Activated CD4-positive, CD25-positive, alpha-beta regulatory T cell (primary cell): Measurements from ENCODE around the gene NT5DC2.

Source experiments
- DNase-seq, 4 experiments: peaks; one replicate each; lab custom pipeline; 2025; lab: John Stamatoyannopoulos, UW

The NT5DC2 gene

DNA sequence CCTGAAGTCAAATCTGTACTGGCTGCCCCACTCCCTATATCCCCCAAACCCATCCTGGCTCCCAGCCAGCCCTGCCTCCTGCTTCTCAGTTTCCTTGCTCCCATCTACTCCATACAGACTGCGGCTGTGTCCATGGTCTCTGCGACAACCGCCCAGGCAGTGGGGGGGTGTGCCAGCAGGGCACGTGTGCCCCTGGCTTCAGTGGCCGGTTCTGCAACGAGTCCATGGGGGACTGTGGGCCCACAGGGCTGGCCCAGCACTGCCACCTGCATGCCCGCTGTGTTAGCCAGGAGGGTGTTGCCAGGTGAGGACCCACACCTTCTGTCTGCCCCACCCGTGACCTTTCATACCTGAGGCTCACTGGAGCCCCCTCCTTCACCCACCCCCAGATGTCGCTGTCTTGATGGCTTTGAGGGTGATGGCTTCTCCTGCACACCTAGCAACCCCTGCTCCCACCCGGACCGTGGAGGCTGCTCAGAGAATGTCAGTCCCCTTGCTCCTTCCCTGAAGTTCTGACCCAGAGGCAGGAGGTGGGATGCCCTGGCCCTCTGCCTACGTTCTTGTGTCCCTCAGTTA lies 23.8 kb downstream of the NT5DC2 start:
- no peak for DNase-seq

DNA sequence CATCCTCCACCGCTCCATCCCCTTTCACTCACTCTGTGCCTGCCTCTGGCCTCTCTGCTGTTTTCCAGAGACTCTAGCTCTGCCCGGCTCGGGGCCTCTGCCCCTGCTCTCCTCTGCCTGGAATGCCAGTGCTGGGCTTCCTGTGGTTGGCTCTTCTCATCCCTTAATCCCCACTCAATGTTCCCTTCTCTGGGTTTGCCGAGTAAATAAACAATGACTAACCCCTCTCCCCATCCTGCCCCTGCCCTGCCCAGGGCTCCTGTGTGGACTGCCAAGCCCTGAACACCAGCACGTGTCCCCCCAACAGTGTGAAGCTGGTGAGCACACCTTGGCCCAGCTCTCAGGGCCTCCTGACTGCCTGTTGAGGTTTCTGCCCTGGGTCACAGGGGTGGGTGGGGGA lies 26.3 kb downstream of the NT5DC2 start:
- no peak for DNase-seq

DNA sequence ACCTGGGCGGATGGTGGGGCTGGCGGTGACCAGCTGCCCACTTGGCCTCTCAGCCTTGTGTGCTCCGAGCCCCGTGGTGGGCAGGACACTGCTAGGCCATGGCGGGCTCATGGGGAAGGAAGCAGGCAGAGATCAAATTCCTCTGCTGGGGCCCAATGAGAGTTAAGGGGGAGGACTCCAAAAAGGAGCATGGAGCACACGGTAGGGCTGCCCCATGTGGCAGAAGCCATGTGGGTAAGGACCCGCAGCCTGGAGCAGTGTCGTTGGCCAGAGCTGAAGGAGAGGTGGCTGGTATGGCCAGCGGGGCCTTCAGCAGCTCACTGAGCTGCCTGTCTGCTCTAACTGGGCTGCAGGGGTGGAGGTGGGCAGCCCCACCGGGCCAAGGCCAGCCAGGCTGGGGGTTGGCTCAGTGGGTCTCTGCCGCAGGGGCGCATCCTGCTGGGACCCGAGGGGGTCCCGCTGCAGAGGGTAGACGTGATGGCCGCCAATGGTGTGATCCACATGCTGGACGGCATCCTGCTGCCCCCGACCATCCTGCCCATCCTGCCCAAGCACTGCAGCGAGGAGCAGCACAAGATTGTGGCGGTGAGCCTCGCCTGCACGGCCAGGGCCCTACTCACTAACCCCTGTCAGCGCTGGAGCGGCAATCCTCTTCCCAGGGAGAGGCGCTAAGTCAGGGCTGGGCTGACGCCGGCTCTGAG lies 27.2 kb downstream of the NT5DC2 start:
- no peak for DNase-seq

DNA sequence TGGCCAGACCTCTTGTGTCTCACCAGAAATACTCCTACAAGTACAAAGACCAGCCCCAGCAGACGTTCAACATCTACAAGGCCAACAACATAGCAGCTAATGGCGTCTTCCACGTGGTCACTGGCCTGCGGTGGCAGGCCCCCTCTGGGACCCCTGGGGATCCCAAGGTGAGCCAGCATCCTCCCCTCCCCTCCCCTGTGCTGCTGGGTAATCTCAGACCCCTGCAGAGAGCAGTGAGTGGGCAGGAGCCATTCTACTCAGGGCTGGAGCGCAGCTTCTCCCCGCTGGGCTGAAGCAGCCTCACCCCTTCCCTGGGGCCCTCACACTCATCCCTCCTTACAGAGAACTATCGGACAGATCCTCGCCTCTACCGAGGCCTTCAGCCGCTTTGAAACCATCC lies 28.7 kb downstream of the NT5DC2 start:
- DNase-seq, result no peak

DNA sequence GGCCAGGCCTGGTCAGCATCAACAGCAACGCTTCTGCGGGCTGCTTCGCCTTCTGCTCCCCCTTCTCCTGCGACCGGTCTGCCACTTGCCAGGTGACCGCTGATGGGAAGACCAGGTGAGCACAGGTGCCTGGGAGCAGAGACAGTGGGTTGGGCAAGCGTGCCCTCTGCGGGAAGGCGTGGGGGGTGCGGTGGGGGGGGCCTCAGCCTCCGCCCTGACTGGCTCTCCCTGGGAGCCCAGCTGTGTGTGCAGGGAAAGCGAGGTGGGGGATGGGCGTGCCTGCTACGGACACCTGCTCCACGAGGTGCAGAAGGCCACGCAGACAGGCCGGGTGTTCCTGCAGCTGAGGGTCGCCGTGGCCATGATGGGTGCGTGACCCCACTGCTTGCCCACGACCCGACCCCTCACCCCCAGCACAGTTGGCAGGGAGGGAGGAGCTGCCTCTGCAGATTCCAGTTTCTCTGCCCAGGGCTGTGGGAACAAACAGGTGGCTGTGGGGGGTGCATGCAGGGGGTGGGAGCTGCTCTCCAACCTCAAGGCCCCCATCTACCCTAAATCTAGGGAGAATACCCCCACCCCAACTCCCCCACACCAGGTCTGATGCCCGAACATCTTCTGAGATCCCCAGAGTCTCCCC lies 29.8 kb downstream of the NT5DC2 start:
- no peak for DNase-seq

DNA sequence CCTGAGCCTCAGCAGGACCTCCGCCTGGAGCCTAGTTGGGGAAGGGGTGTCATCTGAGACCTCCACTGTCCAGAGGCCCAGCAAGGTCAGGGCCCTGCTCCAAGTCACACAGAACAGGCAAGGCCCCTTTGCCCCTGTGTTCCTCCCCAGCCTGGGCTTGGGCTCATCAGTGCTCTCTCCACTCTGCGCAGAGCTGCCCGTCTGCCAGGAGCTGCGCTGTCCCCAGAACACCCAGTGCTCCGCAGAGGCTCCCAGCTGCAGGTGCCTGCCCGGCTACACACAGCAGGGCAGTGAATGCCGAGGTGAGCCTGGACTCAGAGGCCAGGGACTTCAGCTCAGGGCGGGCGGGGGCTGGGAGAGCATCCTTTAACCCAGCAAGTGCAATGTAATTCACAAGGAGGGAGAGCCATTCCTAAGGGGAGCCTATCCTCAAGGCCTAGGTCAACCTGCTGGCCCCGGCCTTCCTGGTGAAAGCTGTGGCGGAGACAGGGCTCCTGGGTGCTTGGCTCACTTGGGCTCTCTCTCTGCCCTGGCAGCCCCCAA lies 30.8 kb downstream of the NT5DC2 start:
- DNase-seq, result no peak

DNA sequence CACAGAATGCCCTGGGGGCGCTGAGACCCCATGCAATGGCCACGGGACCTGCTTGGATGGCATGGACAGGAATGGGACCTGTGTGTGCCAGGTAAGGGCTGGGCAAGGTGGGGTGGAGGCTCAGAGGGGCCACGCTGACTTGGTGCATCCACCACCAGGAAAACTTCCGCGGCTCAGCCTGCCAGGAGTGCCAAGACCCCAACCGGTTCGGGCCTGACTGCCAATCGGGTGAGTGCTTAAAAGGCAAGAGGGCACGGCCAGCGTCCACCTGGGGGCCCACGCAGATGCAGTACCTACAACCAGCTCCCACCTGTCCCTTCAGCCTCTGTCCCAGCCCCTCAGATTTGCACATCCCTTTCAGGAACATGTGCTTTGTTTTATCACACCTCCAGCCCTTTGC lies 31.7 kb downstream of the NT5DC2 start:
- no peak for DNase-seq

DNA sequence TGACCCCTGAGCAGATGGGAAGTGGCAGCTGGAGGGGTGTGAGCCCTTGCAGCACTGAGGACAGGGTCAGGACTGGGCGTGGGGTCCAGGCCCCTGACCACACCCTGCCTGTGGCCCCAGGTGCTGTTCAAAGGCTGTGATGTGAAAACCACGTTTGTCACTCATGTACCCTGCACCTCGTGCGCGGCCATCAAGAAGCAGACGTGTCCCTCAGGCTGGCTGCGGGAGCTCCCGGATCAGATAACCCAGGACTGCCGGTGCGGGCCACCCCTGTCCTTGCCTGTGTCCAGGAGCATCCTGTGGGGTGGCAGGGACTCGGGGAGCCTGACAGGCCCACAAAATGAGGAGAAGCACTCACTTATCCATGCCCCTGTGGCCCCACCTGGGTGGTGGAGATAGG lies 32.6 kb downstream of the NT5DC2 start:
- no peak for DNase-seq

DNA sequence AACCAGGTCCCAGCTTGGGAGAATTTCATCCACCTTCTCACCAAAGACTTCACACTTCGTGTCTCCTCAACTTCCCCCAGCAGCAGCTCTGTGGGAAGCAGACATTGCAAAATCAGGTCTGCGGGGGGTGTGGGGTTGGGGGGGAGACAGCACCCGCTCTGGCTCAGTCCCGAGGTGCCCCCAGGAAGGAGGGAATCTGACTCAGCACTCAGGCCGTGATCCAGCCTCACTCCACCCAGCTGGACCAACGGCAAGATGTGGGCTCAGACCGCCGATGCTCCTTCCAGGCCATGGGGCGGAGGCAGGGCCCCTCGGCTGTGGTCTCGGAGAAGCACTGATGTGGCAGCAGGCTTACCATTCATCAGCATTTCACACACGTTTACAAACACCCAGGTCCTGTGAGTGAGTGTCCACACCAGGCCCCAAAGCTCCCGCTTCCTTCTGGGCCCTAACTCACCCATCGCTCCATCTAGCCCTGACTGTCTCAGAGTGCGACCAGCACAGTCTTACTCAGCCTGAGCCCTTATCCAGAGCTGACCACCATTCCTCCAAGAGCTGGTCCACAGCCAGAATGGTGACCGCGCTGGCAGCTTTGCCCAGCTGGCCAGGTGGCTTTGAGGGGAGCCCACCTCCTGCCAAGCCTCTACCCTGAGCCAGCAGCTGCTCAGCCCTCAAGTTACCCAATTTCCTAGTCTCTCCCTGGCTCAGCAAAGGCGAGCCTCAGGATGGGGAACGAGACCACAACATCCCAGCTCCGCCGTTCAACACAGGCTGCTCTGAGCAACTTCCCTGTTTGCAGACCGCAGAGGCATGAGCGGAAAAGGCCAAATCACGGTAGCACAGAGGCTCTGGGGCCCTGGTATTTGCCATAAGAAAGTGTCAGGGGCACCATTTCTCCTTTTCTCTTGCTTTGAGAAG lies 35.3 kb downstream of the NT5DC2 start:
- DNase-seq, result no peak

DNA sequence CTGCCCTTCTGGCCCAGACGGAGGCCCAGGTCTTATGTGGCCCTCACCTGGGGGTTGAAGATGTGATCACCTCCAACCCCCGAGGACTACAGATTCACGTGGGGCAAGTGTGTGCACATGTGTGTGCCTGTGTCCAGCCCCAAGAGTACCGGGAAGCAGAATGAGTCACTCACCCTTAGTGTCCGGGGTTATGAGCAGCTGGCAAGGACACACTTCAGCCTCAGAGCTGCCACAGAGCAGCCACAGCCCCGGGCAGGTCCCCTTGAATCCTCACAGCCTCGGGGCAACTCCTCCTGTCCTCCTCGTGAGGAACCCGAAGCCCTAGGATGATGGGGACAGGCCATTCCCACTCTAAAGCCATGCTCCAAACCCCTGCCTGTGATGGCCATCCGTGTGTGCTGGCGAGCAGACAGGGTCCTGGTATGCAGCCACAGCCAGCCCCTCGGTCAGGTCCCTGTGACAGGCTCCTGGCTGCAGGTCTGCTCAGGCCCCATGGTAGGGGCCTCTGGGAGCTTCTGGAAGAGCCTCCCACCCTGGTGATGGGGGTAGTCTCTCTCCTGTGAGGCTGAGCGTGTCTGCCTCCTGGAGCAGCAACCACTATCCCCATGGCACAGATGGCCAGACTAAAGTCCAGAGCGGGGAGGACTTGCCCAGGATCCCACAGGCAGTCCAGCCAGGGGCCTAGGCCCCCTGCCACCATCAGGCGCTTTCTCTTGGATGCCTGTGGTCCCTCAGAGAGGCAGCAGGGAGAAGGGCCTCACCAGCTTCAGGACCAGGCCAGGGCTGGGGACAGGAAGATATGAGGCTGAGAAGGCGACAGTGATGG lies 37.7 kb downstream of the NT5DC2 start:
- no peak for DNase-seq

DNA sequence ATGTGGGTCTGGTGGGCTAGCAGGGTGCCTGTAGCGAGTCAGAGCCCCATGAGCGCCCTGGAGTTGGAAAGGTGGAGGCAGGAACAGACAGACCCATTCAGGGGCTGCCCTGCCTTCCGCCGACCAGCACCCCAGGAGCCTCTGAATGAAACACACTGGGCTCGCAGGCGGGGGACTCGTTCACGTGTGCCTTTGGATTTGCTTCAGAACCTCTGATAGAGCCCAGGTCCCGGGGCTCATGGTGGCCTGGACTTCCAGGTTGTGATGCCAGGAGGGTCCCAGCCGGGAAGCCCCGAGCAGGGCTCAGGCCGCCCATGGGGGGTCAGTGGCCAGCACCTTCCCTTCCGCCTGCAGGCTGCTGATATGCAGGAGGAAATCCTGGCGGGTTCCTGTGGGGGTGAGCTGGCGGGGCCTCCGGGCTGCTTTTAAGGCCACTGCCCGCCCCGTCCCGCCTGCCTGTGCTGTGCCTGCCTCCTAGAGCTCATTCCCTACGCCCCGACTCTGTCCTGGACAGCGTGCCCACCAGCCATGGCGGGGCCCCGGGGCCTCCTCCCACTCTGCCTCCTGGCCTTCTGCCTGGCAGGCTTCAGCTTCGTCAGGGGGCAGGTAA lies 38.7 kb downstream of the NT5DC2 start, which contains the start of gene STAB1:
STAB1 (plus strand) TSS at position 453 of the 610 bp plus-strand sequence; CDS start at position 529, 76 bp downstream.
- no peak for DNase-seq

DNA sequence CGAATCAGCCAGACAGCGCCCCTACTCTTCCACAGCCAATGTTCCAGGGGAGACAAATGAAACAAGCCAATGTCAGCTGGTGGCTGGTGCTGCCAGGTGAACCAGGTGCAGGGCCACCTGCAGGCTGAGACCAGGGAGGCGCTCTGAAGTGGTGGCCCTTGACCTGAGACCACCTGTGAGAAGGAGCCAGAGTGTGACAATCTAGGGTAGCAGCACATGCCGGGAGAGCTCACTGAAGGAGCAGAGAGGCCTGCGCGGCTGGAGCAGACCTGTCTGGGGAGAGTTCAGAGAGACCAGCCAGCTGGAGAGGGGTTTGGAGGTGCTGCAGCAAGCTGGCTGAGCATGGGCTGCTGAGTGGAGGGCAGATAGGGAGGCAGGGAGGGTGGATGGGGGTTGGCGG lies 39.2 kb downstream of the NT5DC2 start:
- no peak for DNase-seq

DNA sequence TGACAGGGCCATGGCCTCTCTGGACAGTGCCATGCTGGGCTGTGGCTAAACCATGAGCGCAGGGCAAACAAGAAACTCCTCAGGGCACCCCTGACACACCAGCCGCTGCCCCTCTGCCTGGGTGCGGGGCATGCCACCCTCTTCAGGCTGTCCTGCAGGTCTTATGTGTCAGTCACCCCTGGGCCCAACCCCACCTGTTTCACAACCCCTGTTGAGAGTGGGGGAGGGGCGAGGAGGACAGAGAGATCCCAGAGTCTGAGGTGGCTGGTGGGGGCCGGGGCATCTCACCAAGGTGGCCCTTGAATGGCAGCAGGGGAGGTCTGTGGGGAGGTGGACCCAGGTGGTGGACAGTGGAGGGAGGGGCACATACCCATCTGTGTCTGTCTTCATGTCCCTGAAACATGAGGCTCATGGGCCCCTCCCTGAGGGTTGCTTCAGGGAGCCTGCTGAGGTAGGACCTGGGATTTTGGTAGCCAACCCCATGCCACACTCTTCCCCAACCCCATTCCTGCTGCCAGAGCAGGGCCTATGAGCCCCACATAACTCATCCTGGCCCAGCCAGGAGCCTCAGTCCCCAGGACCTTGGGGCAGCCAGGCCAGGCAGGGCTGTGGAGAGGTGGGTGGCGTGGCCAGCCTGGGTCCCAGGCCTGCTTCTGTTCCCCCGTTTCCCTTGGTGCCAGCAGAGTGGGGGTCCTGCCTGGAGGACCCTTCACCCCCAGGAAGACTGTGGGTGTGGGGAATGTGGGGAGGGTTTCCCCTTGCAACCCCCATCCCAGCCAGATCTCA lies 40.2 kb downstream of the NT5DC2 start:
- no peak for DNase-seq

DNA sequence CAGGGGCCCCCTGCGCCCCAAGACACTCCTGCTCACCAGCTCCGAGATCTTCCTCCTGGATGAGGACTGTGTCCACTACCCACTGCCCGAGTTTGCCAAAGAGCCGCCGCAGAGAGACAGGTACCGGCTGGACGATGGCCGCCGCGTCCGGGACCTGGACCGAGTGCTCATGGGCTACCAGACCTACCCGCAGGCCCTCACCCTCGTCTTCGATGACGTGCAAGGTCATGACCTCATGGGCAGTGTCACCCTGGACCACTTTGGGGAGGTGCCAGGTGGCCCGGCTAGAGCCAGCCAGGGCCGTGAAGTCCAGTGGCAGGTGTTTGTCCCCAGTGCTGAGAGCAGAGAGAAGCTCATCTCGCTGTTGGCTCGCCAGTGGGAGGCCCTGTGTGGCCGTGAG lies 41.6 kb downstream of the NT5DC2 start:
- no peak for DNase-seq

DNA sequence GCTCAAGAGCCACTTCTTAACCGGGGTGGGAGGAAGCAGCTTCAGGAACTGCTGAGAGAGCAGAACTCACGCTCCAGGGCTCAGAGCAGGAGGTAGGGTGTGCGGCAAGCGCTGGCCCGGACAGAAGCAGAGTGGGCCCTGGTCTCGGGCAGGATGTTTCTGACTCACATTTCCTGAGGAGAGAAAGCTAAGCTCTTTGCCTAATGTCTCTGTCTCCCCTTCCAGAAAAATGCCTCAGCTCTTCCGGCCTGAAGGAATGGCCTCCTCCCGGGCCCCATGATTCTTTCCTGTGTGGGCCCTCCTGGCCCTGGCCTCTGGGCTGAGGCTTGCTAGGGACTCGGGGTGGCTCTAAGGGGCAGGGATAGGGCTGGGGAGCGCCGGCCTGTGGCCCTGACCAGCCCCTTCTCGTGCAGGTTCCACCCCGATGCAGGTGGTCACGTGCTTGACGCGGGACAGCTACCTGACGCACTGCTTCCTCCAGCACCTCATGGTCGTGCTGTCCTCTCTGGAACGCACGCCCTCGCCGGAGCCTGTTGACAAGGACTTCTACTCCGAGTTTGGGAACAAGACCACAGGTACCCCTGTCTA lies 42.6 kb downstream of the NT5DC2 start:
- no peak for DNase-seq

DNA sequence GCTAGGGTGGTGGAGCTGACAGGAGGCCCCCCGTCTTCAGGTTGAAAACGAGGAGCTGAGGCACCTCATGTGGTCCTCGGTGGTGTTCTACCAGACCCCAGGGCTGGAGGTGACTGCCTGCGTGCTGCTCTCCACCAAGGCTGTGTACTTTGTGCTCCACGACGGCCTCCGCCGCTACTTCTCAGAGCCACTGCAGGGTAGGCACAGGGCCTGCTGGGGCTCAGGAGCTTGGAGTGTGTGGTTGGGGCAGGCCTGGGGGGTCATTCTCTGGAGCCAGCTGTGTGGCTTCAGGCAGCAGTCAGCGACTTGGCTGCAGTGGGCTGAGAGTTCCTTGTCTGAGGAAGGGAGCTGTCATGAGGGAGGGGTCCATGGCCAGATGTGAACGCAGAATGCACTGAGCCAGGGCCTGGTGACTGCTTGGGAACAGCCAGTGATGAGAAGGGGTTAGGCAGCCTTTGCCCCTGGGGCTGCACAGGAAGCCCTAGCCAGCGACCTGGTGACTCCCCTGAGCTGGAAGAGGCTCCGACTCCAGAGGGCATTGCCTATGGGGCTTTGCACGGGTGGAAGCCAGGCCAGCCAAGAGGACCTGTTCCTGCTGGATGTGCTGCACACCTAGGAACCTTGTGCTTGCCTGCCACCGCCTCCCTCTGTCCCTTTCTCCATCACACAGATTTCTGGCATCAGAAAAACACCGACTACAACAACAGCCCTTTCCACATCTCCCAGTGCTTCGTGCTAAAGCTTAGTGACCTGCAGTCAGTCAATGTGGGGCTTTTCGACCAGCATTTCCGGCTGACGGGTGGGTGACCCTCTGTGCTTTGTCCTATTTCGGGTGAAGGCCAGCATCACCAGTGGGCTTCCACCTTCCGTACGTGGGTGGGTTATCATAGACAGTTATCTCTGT lies 43.4 kb downstream of the NT5DC2 start:
- no peak for DNase-seq

DNA sequence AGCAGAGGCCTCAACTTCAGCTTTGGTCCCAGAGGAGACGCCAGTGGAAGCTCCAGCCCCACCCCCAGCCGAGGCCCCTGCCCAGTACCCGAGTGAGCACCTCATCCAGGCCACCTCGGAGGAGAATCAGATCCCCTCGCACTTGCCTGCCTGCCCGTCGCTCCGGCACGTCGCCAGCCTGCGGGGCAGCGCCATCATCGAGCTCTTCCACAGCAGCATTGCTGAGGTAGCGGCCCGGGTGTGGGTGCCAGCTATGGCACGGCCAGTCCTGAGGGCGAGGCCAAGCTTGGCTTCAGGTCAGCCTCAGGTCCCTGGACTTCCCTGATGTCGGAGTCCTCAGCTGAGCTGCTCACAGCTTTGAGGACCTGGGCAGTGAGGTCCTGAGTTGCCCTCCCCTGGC lies 44.2 kb downstream of the NT5DC2 start:
- no peak for DNase-seq

DNA sequence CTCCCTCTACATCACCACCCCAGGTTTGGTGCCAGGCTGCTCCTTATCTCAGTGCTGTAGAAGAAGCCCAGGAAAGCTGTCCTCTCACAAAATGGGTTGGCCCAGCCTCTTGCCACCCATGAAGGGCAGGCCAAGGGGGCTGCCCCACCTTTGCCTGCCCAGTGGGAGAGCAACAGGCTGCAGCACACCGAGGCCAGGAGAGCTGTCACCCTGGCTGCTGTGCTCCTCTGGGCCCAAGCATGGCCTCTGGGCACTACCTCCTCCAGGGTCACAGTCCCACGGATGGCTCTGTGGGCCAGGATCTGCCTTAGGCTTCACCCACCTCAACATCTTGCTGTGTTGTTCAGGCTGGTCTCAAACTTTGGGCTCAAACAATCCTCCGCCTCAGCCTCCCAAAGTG lies 44.9 kb downstream of the NT5DC2 start:
- no peak for DNase-seq
